GM12878 (cell line): ENCODE data around the gene PLXNA2.

Experiments used
- EZH2 ChIP-seq: IDR thresholded peaks from 2 replicates; pipeline ENCODE4 v1.6.1; 2012; ENCODE audit warnings: low read depth, mild to moderate bottlenecking, control low read depth, inconsistent platforms, low read length, borderline replicate concordance; ENCODE audit not compliant: control insufficient read depth
- POU2F2 ChIP-seq: IDR thresholded peaks from 3 replicates; pipeline ENCODE4 v1.6.1; 2011; ENCODE audit warnings: low read depth, mild to moderate bottlenecking, low read length, borderline replicate concordance

- TF ChIP-seq POU2F2 = no peak
- no peak for TF ChIP-seq EZH2
These were observed 235.7 kb downstream of the PLXNA2 start for GRCh38 chr1:208008534-208008933.
